BJ (cell line): Measurements from ENCODE around the gene RASEF. TPM values are rescaled to one million over a fixed set of nuclear protein-coding genes. Genes with fewer than 3 reads are reported as not detected.

ENCODE experiments used
- CTCF ChIA-PET: fragments of 350-600 bp; formaldehyde crosslinking; extraction: SDS; loops from one replicate; lab custom pipeline; 2021; ENCODE audit warnings: antibody characterized with exemption, inconsistent platforms; lab: Yijun Ruan, JAX
- POLR2A ChIA-PET: fragments of 300-600 bp; sonication (Branson Sonifier 250); formaldehyde crosslinking; extraction: SDS; loops from one replicate; lab custom pipeline; 2021; ENCODE audit warnings: antibody characterized with exemption; lab: Charles Lee
- DNase-seq: peaks from one replicate; pipeline ENCODE4 v3.0.0-alpha.2; 2011; ENCODE audit warnings: low read depth
- H3K27me3 ChIP-seq: 2 replicates; pipeline ENCODE4 v1.6.0; 2011; ENCODE audit warnings: low read length; ENCODE audit not compliant: control insufficient read depth, insufficient read depth
- H3K36me3 ChIP-seq: 2 replicates; pipeline ENCODE4 v1.5.1; 2011; ENCODE audit warnings: low read length; ENCODE audit not compliant: control insufficient read depth, insufficient read depth
- H3K4me3 ChIP-seq: 2 replicates; pipeline ENCODE4 v1.5.1; 2011; ENCODE audit warnings: low read depth, mild to moderate bottlenecking, control low read depth, low read length
- CTCF ChIP-seq: IDR thresholded peaks from 2 replicates; pipeline ENCODE4 v1.5.1; 2011; ENCODE audit warnings: low read depth, mild to moderate bottlenecking, control low read depth, inconsistent platforms, low read length, moderate library complexity; ENCODE audit not compliant: insufficient read depth
- polyA plus RNA-seq: library from polyadenylated mRNA; depleted of rRNA; stranded (reverse); fragments of >200 nt; gene quantifications from 2 replicates; pipeline ENCODE4 v1.2.3, GENCODE V29; 2011

RASEF gene
- polyA plus RNA-seq, 1 experiment, result not detected

GRCh38 chr9:82981552-82981951 lies 81.4 kb downstream of the RASEF start:
- POLR2A ChIA-PET, result no interaction called here
- TF ChIP-seq CTCF, result no peak
- no peaks in the 10 kb centered on the region for H3K36me3 ChIP-seq
- no peaks in the 10 kb centered on the region for H3K27me3 ChIP-seq
- CTCF ChIA-PET, result no interaction called here
- DNase-seq, result no peak
- no peak overlapping the region for H3K4me3 ChIP-seq

GRCh38 chr9:82975176-82975575 lies 87.8 kb downstream of the RASEF start:
- Histone ChIP-seq H3K4me3 (no peak overlapping the region), H3K36me3 (no peaks in the 10 kb centered on the region), H3K27me3 (no peaks in the 10 kb centered on the region)
- DNase-seq, result no peak
- no peak for TF ChIP-seq CTCF
- ChIA-PET CTCF (no interaction called here), POLR2A (no interaction called here)

GRCh38 chr9:82972446-82972845 lies 90.5 kb downstream of the RASEF start:
- POLR2A ChIA-PET, result no interaction called here
- no peak overlapping the region for H3K4me3 ChIP-seq
- no peaks in the 10 kb centered on the region for H3K36me3 ChIP-seq
- no peak for DNase-seq
- H3K27me3 ChIP-seq, result no peaks in the 10 kb centered on the region
- TF ChIP-seq CTCF, result no peak
- CTCF ChIA-PET, result interaction anchor here (2.6 kb wide), 1 partner anchor 11 kb away, joined by 9 read pairs; no protein-coding TSS in a partner anchor

- POLR2A ChIA-PET, result no interaction called here
- no peak overlapping the region for H3K4me3 ChIP-seq
- no peak for DNase-seq
- H3K27me3 ChIP-seq, result no peaks in the 10 kb centered on the region; the same call in 1 of the 2 replicates
- H3K36me3 ChIP-seq, result no peaks in the 10 kb centered on the region
- CTCF ChIA-PET, result interaction anchor here (1.8 kb wide), 1 partner anchor 11 kb away, joined by 4 read pairs; no protein-coding TSS in a partner anchor
- no peak for TF ChIP-seq CTCF
Measured at GRCh38 chr9:82970359-82970758, 92.6 kb downstream of the RASEF start.

GRCh38 chr9:82969291-82969690 lies 93.7 kb downstream of the RASEF start:
- no peak for TF ChIP-seq CTCF
- H3K27me3 ChIP-seq, result no peaks in the 10 kb centered on the region; the same call in 1 of the 2 replicates
- ChIA-PET CTCF (interaction anchor here (1.8 kb wide), 1 partner anchor 10 kb away, joined by 4 read pairs; no protein-coding TSS in a partner anchor), POLR2A (no interaction called here)
- H3K4me3 ChIP-seq, result no peak overlapping the region
- H3K36me3 ChIP-seq, result no peaks in the 10 kb centered on the region
- DNase-seq, result no peak
